GM12878 (cell line): ENCODE data around the gene HERC2. TPM values are rescaled to one million over a fixed set of nuclear protein-coding genes. Genes with fewer than 3 reads are reported as not detected.

Experiments
- ATAC-seq: fragments of 200-7000 bp; cut with Tn5 transposase; 3 replicates; pipeline ENCODE4 v1.9.1; 2020; ENCODE audit warnings: mild to moderate bottlenecking, moderate library complexity
- BruUV-seq: library from RNA; stranded (reverse); fragments of 400-500 nt; replicated peaks from 2 replicates; lab custom pipeline; 2021; lab: Mats Ljungman, UMichigan
- CTCF ChIA-PET: fragments of 300-600 bp; sonication (Branson Sonifier 250); formaldehyde crosslinking; extraction: SDS; loops from one replicate; lab custom pipeline; 2021; ENCODE audit warnings: inconsistent platforms; lab: Yijun Ruan, JAX
- POLR2A ChIA-PET: fragments of 350-600 bp; formaldehyde crosslinking; extraction: SDS; loops from one replicate; lab custom pipeline; 2021; ENCODE audit warnings: inconsistent platforms; lab: Charles Lee
- RAD21 ChIA-PET: fragments of 300-600 bp; sonication (Branson Sonifier 250); formaldehyde crosslinking; loops from one replicate; lab custom pipeline; 2023; ENCODE audit warnings: antibody characterized with exemption; ENCODE audit not compliant: unreplicated experiment; lab: Charles Lee
- SMC1A ChIA-PET: fragments of 300-600 bp; sonication (Branson Sonifier 250); formaldehyde crosslinking; loops from one replicate; lab custom pipeline; 2023; ENCODE audit not compliant: unreplicated experiment, uncharacterized antibody; lab: Charles Lee
- DNase-seq: peaks from one replicate; pipeline ENCODE4 v3.0.0-alpha.2; 2011; ENCODE audit warnings: low read depth, low spot score
- FAIRE-seq: peaks from 3 replicates; lab custom pipeline; 2011; peaks lifted over from hg19 to GRCh38; lab: Jason Lieb, UNC
- H2AFZ ChIP-seq: 2 replicates; pipeline ENCODE4 v1.6.0; 2011; ENCODE audit warnings: low read depth, low read length, control low read depth; ENCODE audit not compliant: control insufficient read depth
- H3K27ac ChIP-seq: 2 replicates; pipeline ENCODE4 v1.5.1; 2011; ENCODE audit warnings: control low read depth; ENCODE audit not compliant: control insufficient read depth, insufficient read depth
- H3K27me3 ChIP-seq, 2 experiments: replicated peaks in 1 of 2; 2 replicates each; pipeline versions ENCODE4 v1.6.0 to v1.6.1; 2011; ENCODE audit warnings: low read length in 1 of 2; ENCODE audit not compliant: control insufficient read depth in 2 of 2, insufficient read depth in 2 of 2
- H3K36me3 ChIP-seq, 2 experiments: 2 replicates each; pipeline ENCODE4 v1.5.1; 2011; ENCODE audit warnings: low read length in 1 of 2; ENCODE audit not compliant: control insufficient read depth in 2 of 2, insufficient read depth in 2 of 2
- H3K4me1 ChIP-seq: 2 replicates; pipeline ENCODE4 v1.6.1; 2011; ENCODE audit warnings: mild to moderate bottlenecking, low read length, moderate library complexity, mixed read lengths; ENCODE audit not compliant: control insufficient read depth, insufficient read depth
- H3K4me2 ChIP-seq: 2 replicates; pipeline ENCODE4 v1.6.0; 2011; ENCODE audit warnings: control low read depth; ENCODE audit not compliant: control insufficient read depth, insufficient read depth
- H3K4me3 ChIP-seq: fragments of 200-600 bp; sonication (generic); 2 replicates; pipeline ENCODE4 v1.5.1; 2016
- H3K79me2 ChIP-seq: 2 replicates; pipeline ENCODE4 v1.6.0; 2011; ENCODE audit warnings: low read length; ENCODE audit not compliant: control insufficient read depth, insufficient read depth
- H3K9ac ChIP-seq: 2 replicates; pipeline ENCODE4 v1.8.0; 2011; ENCODE audit warnings: low read length, control low read depth, mixed read lengths; ENCODE audit not compliant: control insufficient read depth, insufficient read depth
- H3K9me3 ChIP-seq: replicated peaks from 3 replicates; pipeline ENCODE4 v1.5.1; 2011; ENCODE audit warnings: mild to moderate bottlenecking, low read length; ENCODE audit not compliant: control insufficient read depth, insufficient read depth
- H4K20me1 ChIP-seq: 2 replicates; pipeline ENCODE4 v1.6.0; 2011; ENCODE audit not compliant: control insufficient read depth, insufficient read depth
- E4F1 ChIP-seq: fragments of 450-650 bp; IDR thresholded peaks from 2 replicates; pipeline ENCODE4 v1.6.1; 2018; ENCODE audit warnings: borderline replicate concordance, mild to moderate bottlenecking; ENCODE audit not compliant: partially characterized antibody
- ETV6 ChIP-seq, 2 experiments: fragments of 450-650 bp in 1 of 2; IDR thresholded peaks in 1 of 2; conservative IDR thresholded peaks in 1 of 2; 2 replicates each; pipeline ENCODE4 v1.6.1; 2014; ENCODE audit warnings: antibody characterized with exemption in 1 of 2, borderline replicate concordance in 1 of 2, low read depth in 1 of 2, mild to moderate bottlenecking in 1 of 2, moderate library complexity in 1 of 2
- JUNB ChIP-seq: IDR thresholded peaks from 2 replicates; pipeline ENCODE4 v1.6.1; 2016; ENCODE audit warnings: antibody characterized with exemption, mild to moderate bottlenecking
- KAT2A ChIP-seq: conservative IDR thresholded peaks from 2 replicates; pipeline ENCODE4 v1.6.1; 2011; ENCODE audit warnings: low read depth, low read length; ENCODE audit not compliant: control insufficient read depth
- MEF2B ChIP-seq: fragments of 450-650 bp; IDR thresholded peaks from 2 replicates; pipeline ENCODE4 v1.6.1; 2018; ENCODE audit warnings: mild to moderate bottlenecking, moderate library complexity; ENCODE audit not compliant: partially characterized antibody, poor library complexity, severe bottlenecking
- MTA2 ChIP-seq: fragments of 450-650 bp; IDR thresholded peaks from 2 replicates; pipeline ENCODE4 v1.6.1; 2016; ENCODE audit warnings: low read depth, mild to moderate bottlenecking, moderate library complexity
- NR2C2 ChIP-seq: IDR thresholded peaks from 2 replicates; pipeline ENCODE4 v1.6.1; 2011; ENCODE audit warnings: borderline replicate concordance, low read depth; ENCODE audit not compliant: control insufficient read depth, insufficient read length
- NR2F1 ChIP-seq: fragments of 450-650 bp; conservative IDR thresholded peaks from 2 replicates; pipeline ENCODE4 v1.6.1; 2017; ENCODE audit warnings: mild to moderate bottlenecking
- RAD21 ChIP-seq: IDR thresholded peaks from 2 replicates; pipeline ENCODE4 v1.6.1; 2011; ENCODE audit warnings: mild to moderate bottlenecking, low read depth, low read length, moderate library complexity; ENCODE audit not compliant: insufficient read depth
- SMAD5 ChIP-seq: IDR thresholded peaks from 2 replicates; pipeline ENCODE4 v1.6.1; 2016; ENCODE audit warnings: antibody characterized with exemption, low read depth
- YBX1 ChIP-seq: fragments of 450-650 bp; IDR thresholded peaks from 2 replicates; pipeline ENCODE4 v1.6.1; 2016; ENCODE audit warnings: antibody characterized with exemption
- WGBS: methylation state at CpG from one replicate; pipeline ENCODE4 v1.1.6; 2016; ENCODE audit warnings: low lambda C conversion rate; ENCODE audit not compliant: insufficient replicate concordance, insufficient coverage; ENCODE audit errors: missing lambda C conversion rate; 5-methylcytosine and 5-hydroxymethylcytosine counted together
- in situ Hi-C: fragments of 300-500 bp; cut with MboI; formaldehyde crosslinking; loops from 9 replicates; pipeline ENCODE4 v1.14.3; 2018; ENCODE audit warnings: mixed read lengths
- intact Hi-C: fragments of 100-400 bp; cut with micrococcal nuclease; formaldehyde crosslinking; loops from one replicate; pipeline ENCODE4 v1.14.2; 2022; ENCODE audit not compliant: unreplicated experiment
- polyA plus RNA-seq, 11 experiments: library from polyadenylated mRNA; depleted of rRNA in 4 of 11; unstranded in 6 of 11; stranded (reverse) in 5 of 11; fragments of >200 nt; fragmentation: Nextera tagmentation in 4 of 11; fragmentation: Illumina TruSeq in 1 of 11; extraction: Ambion mirVana in 4 of 11; extraction: Trizol in 1 of 11; gene quantifications; 1 replicate in 1 of 11; 2 replicates in 10 of 11; pipeline versions ENCODE4 v1.2.1 to v1.2.3, GENCODE V29; 2011 to 2016; ENCODE audit warnings: inconsistent platforms in 2 of 11, missing spikeins in 2 of 11, low read depth in 1 of 11
- total RNA-seq, 4 experiments: library from RNA; depleted of rRNA in 3 of 4; stranded (reverse); fragments of >200 nt in 3 of 4; fragmentation: Illumina TruSeq in 1 of 4; extraction: Trizol in 1 of 4; gene quantifications; 2 replicates each; pipeline versions ENCODE4 v1.2.1 to v1.2.3, GENCODE V29; 2013 to 2021

The HERC2 gene
- total and polyA plus RNA-seq, 10 of the 15 experiments (the other 5 are each of a cell fraction or from before 2014, with no cell fraction given) = 6.1 to 39.0 (median 24.0) TPM

GRCh38 chr15:28190391-28191174 lies 131.4 kb downstream of the HERC2 start:
- ChIA-PET CTCF (interaction anchor here (0.7 to 1.2 kb wide), 2 partner anchors 13 to 19 kb away, joined by 3 read pairs; no protein-coding TSS in a partner anchor), SMC1A (no interaction called here), RAD21 (no interaction called here), POLR2A (no interaction called here)
- H3K9ac ChIP-seq = no peak overlapping the region
- no peak for FAIRE-seq
- H3K79me2 ChIP-seq = no peaks in the 10 kb centered on the region
- in situ Hi-C loops = no loop called here
- TF ChIP-seq NR2F1 = peak; percentile 20; the same call in 1 of the 2 replicates
- TF ChIP-seq YBX1 = no peak
- no peak for TF ChIP-seq MEF2B
- 0 out of 2 replicates have a peak, but pooled peaks have one; percentile 21 for TF ChIP-seq MTA2
- no peak for TF ChIP-seq SMAD5
- DNase-seq = no peak
- BruUV-seq = no TSS peak
- no peak overlapping the region for H2AFZ ChIP-seq
- WGBS = 60% methylated on average over 7 of the region's 7 CpGs
- H3K4me2 ChIP-seq = no peak overlapping the region
- no peaks in the 10 kb centered on the region for H3K9me3 ChIP-seq
- H3K36me3 ChIP-seq = peaks cover 0 to 24% of the 10 kb centered on the region in 2 experiments; a peak in 2 of 4 replicates
- no peaks in the 10 kb centered on the region for H4K20me1 ChIP-seq
- peak; percentile 53 for ATAC-seq
- no peak overlapping the region for H3K27ac ChIP-seq
- H3K4me1 ChIP-seq = no peaks in the 10 kb centered on the region
- no peaks in the 10 kb centered on the region for H3K27me3 ChIP-seq
- no peak overlapping the region for H3K4me3 ChIP-seq
- intact Hi-C loops = no loop called here

GRCh38 chr15:28185148-28185895 lies 136.7 kb downstream of the HERC2 start:
- H3K4me3 ChIP-seq = no peak overlapping the region
- H3K4me1 ChIP-seq = no peaks in the 10 kb centered on the region
- no peak overlapping the region for H3K4me2 ChIP-seq
- no peak for ATAC-seq
- in situ Hi-C loops (no loop called here), intact Hi-C loops (no loop called here)
- peaks cover 3 to 11% of the 10 kb centered on the region in 2 experiments; a peak in 3 of 4 replicates for H3K36me3 ChIP-seq
- POLR2A ChIA-PET = no interaction called here
- H3K9me3 ChIP-seq = no peaks in the 10 kb centered on the region
- no TSS peak for BruUV-seq
- CTCF ChIA-PET = no interaction called here
- no peak for FAIRE-seq
- no peaks in the 10 kb centered on the region for H3K27me3 ChIP-seq
- WGBS = 94% methylated on average over 9 of the region's 9 CpGs
- TF ChIP-seq KAT2A (no peak), JUNB (no peak), E4F1 (no peak), ETV6 (conservative IDR thresholded peaks at IDR 0.05 in 1 of 2, IDR thresholded peaks at IDR 0.05 in 1 of 2; ENCODE audit: borderline replicate concordance in 1 of 2, low read depth in 1 of 2) (no peak), NR2C2 (no peak), SMAD5 (no peak), RAD21 (no peak)
- TF ChIP-seq, all 136 proteins: peak for 0
- SMC1A ChIA-PET = no interaction called here
- Histone ChIP-seq H4K20me1 (no peaks in the 10 kb centered on the region), H3K9ac (no peak overlapping the region), H2AFZ (no peak overlapping the region), H3K79me2 (no peaks in the 10 kb centered on the region), H3K27ac (no peak overlapping the region)
- RAD21 ChIA-PET = no interaction called here
- DNase-seq = no peak
